K562 (cell line): Measurements from ENCODE around the gene NT5DC1.

Experiments used
- AFF4 ChIP-seq: sonication (generic); formaldehyde crosslinking; IDR thresholded peaks from 2 replicates; pipeline ENCODE4 v1.8.0; 2023; ENCODE audit warnings: mild to moderate bottlenecking, missing genetic modification reagents
- BRCA1 ChIP-seq, 2 experiments: fragments of 450-650 bp in 1 of 2; sonication (generic) in 1 of 2; formaldehyde crosslinking in 1 of 2; IDR thresholded peaks; 2 replicates each; pipeline versions ENCODE4 v1.5.0 to v1.6.1; 2017 to 2020; ENCODE audit warnings: mild to moderate bottlenecking in 1 of 2, missing genetic modification reagents in 1 of 2
- CREB3 ChIP-seq: fragments of 450-650 bp; conservative IDR thresholded peaks from 2 replicates; pipeline ENCODE4 v1.6.1; 2016; ENCODE audit warnings: missing genetic modification characterization, low read depth, mild to moderate bottlenecking, missing compliant biosample characterization, moderate library complexity
- E2F5 ChIP-seq: sonication (generic); formaldehyde crosslinking; IDR thresholded peaks from 2 replicates; pipeline ENCODE4 v1.8.0; 2022; ENCODE audit warnings: mild to moderate bottlenecking, missing genetic modification reagents
- MIER1 ChIP-seq: fragments of 450-650 bp; IDR thresholded peaks from 2 replicates; pipeline ENCODE4 v1.6.1; 2016; ENCODE audit warnings: antibody characterized with exemption, mild to moderate bottlenecking, low read depth
- MLLT1 ChIP-seq, 2 experiments: fragments of 450-650 bp; IDR thresholded peaks; 2 replicates each; pipeline ENCODE4 v1.6.1; 2016
- NR2C2 ChIP-seq, 2 experiments: fragments of 200-800 bp in 1 of 2; sonication (Bioruptor generic) in 1 of 2; sonication (generic) in 1 of 2; formaldehyde crosslinking in 1 of 2; IDR thresholded peaks; 2 replicates each; pipeline versions ENCODE4 v1.6.1 to v1.8.0; 2016 to 2022; ENCODE audit warnings: mild to moderate bottlenecking in 1 of 2, missing compliant biosample characterization in 1 of 2, missing genetic modification characterization in 1 of 2, missing genetic modification reagents in 1 of 2
- PHB ChIP-seq: fragments of 250-450 bp; sonication (Bioruptor Pico); IDR thresholded peaks from 2 replicates; pipeline ENCODE4 v1.5.0; 2021
- RAD51 ChIP-seq: fragments of 450-650 bp; IDR thresholded peaks from 2 replicates; pipeline ENCODE4 v1.7.1; 2016; ENCODE audit warnings: low read depth, mild to moderate bottlenecking, borderline replicate concordance
- TBP ChIP-seq: optimal IDR thresholded peaks from 2 replicates; pipeline ENCODE3; 2011; ENCODE audit warnings: low read depth, low read length, improper control_type of control experiment
- ZNF274 ChIP-seq: IDR thresholded peaks from 2 replicates; pipeline ENCODE4 v1.6.1; 2011; ENCODE audit warnings: low read depth, mild to moderate bottlenecking, low read length, moderate library complexity, borderline replicate concordance
- TF ChIP-seq, protein P1 (sequence below), 2 experiments: fragments of 450-650 bp; formaldehyde crosslinking in 1 of 2; IDR thresholded peaks; 2 replicates each; pipeline versions ENCODE4 v1.4.0 to v1.6.1; 2014 to 2020; ENCODE audit warnings: mild to moderate bottlenecking in 2 of 2, borderline replicate concordance in 1 of 2, low read depth in 1 of 2
- TF ChIP-seq, protein P2 (sequence below), 3 experiments: IDR thresholded peaks in 2 of 3; conservative IDR thresholded peaks in 1 of 3; 2 replicates each; pipeline ENCODE4 v1.5.1; 2011 to 2012; ENCODE audit warnings: low read length in 3 of 3, mild to moderate bottlenecking in 3 of 3, control low read depth in 2 of 3, improper control_type of control experiment in 1 of 3, inconsistent platforms in 1 of 3, low read depth in 1 of 3, mixed read lengths in 1 of 3, moderate library complexity in 1 of 3; ENCODE audit not compliant: insufficient read depth in 2 of 3
- TF ChIP-seq, protein P3 (sequence below): sonication (generic); formaldehyde crosslinking; IDR thresholded peaks from 2 replicates; pipeline ENCODE4 v1.8.1; 2023; ENCODE audit warnings: mild to moderate bottlenecking, missing genetic modification reagents

- TF ChIP-seq, protein P1, sequence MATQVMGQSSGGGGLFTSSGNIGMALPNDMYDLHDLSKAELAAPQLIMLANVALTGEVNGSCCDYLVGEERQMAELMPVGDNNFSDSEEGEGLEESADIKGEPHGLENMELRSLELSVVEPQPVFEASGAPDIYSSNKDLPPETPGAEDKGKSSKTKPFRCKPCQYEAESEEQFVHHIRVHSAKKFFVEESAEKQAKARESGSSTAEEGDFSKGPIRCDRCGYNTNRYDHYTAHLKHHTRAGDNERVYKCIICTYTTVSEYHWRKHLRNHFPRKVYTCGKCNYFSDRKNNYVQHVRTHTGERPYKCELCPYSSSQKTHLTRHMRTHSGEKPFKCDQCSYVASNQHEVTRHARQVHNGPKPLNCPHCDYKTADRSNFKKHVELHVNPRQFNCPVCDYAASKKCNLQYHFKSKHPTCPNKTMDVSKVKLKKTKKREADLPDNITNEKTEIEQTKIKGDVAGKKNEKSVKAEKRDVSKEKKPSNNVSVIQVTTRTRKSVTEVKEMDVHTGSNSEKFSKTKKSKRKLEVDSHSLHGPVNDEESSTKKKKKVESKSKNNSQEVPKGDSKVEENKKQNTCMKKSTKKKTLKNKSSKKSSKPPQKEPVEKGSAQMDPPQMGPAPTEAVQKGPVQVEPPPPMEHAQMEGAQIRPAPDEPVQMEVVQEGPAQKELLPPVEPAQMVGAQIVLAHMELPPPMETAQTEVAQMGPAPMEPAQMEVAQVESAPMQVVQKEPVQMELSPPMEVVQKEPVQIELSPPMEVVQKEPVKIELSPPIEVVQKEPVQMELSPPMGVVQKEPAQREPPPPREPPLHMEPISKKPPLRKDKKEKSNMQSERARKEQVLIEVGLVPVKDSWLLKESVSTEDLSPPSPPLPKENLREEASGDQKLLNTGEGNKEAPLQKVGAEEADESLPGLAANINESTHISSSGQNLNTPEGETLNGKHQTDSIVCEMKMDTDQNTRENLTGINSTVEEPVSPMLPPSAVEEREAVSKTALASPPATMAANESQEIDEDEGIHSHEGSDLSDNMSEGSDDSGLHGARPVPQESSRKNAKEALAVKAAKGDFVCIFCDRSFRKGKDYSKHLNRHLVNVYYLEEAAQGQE (IDR thresholded peaks at IDR 0.05; ENCODE audit: borderline replicate concordance) = no peak
- TF ChIP-seq, protein P1 (CRISPR knock-in tag; IDR thresholded peaks at IDR 0.05; ENCODE audit: low read depth) = no peak
- TF ChIP-seq, protein P2, sequence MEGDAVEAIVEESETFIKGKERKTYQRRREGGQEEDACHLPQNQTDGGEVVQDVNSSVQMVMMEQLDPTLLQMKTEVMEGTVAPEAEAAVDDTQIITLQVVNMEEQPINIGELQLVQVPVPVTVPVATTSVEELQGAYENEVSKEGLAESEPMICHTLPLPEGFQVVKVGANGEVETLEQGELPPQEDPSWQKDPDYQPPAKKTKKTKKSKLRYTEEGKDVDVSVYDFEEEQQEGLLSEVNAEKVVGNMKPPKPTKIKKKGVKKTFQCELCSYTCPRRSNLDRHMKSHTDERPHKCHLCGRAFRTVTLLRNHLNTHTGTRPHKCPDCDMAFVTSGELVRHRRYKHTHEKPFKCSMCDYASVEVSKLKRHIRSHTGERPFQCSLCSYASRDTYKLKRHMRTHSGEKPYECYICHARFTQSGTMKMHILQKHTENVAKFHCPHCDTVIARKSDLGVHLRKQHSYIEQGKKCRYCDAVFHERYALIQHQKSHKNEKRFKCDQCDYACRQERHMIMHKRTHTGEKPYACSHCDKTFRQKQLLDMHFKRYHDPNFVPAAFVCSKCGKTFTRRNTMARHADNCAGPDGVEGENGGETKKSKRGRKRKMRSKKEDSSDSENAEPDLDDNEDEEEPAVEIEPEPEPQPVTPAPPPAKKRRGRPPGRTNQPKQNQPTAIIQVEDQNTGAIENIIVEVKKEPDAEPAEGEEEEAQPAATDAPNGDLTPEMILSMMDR (IDR thresholded peaks at IDR 0.05 in 2 of 3, conservative IDR thresholded peaks at IDR 0.05 in 1 of 3; ENCODE audit: insufficient read depth in 2 of 3, low read depth in 1 of 3, low read length in 3 of 3) = peak; percentile 43 to 92 (median 65); a peak in 5 of 6 replicates
- TF ChIP-seq PHB (CRISPR knock-in tag) (no peak), E2F5 (no peak), ZNF274 (no peak), NR2C2 (CRISPR knock-in tag; IDR thresholded peaks at IDR 0.05) (no peak), NR2C2 (tag; IDR thresholded peaks at IDR 0.05) (no peak), RAD51 (no peak), TBP (no peak), BRCA1 (IDR thresholded peaks at IDR 0.05) (no peak), BRCA1 (CRISPR knock-in tag; IDR thresholded peaks at IDR 0.05) (no peak), CREB3 (tag) (no peak), AFF4 (CRISPR knock-in tag) (no peak), MIER1 (no peak), MLLT1 (IDR thresholded peaks at IDR 0.05) (no peak)
- TF ChIP-seq, protein P3, sequence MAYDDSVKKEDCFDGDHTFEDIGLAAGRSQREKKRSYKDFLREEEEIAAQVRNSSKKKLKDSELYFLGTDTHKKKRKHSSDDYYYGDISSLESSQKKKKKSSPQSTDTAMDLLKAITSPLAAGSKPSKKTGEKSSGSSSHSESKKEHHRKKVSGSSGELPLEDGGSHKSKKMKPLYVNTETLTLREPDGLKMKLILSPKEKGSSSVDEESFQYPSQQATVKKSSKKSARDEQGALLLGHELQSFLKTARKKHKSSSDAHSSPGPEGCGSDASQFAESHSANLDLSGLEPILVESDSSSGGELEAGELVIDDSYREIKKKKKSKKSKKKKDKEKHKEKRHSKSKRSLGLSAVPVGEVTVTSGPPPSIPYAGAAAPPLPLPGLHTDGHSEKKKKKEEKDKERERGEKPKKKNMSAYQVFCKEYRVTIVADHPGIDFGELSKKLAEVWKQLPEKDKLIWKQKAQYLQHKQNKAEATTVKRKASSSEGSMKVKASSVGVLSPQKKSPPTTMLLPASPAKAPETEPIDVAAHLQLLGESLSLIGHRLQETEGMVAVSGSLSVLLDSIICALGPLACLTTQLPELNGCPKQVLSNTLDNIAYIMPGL (CRISPR knock-in tag) = no peak
These were observed 39.3 kb downstream of the NT5DC1 start for GRCh38 chr6:116139917-116140316.
